ENCODE data around the gene SHC4.

The SHC4 gene

DNA sequence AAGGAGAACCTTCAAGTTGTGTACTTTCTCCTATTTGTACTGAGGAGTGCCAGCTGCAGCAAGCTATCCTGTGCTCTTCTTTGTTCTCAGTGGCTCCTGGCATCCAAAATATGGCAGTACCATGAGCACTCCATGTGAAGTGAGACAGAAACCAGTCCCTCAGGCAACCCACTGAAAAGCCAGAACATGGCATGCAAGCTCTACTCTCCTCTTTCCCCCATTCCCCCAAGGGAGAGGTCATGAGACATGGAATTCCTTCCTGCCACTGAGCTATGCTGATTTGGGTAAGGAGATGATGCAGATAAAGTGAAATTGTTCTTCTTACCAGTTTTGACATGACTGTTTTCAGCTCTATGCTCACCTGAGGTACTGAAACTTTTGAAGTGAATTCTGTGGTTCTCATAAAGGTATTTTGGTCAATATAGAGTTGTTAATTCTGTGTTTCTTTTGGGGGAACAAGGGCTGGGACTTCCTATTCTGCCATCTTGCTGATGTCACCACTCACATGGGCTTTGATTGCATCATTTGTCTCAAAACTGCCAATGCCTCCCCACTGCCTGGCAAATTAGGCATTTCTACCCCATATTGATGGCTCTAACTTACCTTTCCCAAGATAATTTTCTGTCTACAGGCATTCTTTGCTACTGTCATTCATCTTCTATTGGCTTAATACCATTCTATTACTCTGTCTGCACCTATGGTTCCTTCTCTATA lies 130.0 kb downstream of the SHC4 start:
- DNase-seq: no peak

DNA sequence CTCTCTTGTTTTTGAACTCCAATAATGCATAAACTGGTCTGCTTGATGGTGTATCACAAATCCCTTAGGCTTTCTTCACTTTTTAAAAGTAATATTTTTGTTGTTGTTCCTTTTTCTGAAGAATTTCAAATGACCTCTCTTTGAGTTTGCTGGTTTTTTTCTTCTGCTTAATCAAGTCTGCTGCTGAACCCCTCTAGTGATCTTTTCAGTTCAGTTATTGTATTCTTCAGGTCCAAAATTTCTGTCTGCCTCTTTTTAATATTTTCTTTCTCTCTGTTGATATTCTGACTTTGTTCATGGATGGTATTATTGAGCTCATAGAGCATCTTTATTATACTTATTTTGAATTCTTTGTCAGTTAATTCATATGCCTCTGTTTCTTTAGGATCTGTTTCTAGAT lies 131.1 kb downstream of the SHC4 start:
- DNase-seq: no peak

GRCh38 chr15:48828906-48829305 lies 134.8 kb downstream of the SHC4 start:
- no peak for DNase-seq

GRCh38 chr15:48828471-48828870 lies 135.2 kb downstream of the SHC4 start:
- no peak for DNase-seq

- DNase-seq: no peak
Measured at GRCh38 chr15:48825075-48825474, 138.6 kb downstream of the SHC4 start.

DNA sequence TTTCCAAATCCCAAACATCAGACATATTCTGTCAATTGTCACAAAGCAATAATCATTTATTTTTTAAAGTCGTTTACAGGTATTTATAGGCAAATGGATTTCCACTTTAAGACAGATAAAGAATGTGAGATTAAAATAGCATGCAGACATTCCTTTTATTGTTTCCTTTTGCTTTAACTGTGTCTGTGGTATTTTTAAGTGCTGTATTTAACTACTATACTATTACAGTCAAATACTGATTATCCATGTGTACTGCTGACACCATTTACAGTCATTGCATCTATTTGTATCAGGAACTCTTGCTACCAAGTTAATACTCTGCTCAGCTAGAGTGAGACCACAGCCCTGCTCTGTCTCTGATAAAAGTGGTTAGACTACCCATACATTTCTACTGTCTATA lies 140.0 kb downstream of the SHC4 start:
- DNase-seq: no peak

- DNase-seq: no peak
Measured at GRCh38 chr15:48823237-48823636, 140.5 kb downstream of the SHC4 start.

DNA sequence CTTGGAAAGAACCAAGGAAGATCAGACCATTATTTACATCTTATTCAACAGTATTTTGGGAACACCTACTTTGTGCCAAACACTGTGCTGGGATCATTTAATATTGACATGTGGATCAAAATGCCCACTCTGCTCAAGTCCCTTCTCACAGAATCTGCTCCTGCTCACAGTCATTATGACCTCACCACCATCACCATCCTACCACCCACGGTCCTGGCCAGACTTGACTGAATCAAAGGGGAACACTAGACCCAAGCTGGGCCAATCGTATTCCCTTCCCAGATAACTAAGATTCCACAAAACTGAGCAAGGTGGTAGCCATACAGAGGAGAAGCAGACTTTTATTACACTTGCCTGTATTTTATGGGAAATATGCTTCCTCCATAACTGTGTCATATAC lies 149.4 kb downstream of the SHC4 start:
- no peak for DNase-seq

DNA sequence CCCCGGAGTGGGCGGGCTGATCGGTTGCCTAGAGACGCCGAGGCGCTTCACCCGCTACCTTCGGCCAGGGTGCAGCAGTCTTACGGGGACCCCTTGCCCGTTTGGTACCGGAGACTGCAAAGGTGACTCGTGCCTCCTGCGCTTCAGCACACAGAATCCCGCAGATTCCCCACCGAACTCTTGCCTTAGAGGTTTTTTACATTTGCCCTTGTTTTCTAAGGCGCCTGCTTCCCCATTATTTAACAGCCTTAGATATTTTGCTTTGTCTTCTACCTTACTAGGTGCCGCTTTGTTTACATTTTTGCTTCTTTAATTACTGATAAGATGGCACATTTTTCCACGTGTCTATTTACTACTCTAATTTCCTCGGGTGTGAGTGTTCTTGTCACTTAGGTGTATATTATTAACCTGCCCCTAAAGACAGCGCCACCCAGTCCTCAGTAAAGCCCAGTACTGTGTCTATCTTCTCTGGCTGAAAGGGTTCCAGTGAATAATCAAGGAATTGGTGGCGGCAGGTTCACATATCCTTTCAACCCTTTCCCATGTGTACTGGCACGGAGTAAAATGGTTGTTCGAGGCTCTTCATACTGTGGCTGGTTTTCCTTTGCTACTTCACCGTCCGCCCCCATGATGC lies 152.3 kb downstream of the SHC4 start:
- no peak for DNase-seq

DNA sequence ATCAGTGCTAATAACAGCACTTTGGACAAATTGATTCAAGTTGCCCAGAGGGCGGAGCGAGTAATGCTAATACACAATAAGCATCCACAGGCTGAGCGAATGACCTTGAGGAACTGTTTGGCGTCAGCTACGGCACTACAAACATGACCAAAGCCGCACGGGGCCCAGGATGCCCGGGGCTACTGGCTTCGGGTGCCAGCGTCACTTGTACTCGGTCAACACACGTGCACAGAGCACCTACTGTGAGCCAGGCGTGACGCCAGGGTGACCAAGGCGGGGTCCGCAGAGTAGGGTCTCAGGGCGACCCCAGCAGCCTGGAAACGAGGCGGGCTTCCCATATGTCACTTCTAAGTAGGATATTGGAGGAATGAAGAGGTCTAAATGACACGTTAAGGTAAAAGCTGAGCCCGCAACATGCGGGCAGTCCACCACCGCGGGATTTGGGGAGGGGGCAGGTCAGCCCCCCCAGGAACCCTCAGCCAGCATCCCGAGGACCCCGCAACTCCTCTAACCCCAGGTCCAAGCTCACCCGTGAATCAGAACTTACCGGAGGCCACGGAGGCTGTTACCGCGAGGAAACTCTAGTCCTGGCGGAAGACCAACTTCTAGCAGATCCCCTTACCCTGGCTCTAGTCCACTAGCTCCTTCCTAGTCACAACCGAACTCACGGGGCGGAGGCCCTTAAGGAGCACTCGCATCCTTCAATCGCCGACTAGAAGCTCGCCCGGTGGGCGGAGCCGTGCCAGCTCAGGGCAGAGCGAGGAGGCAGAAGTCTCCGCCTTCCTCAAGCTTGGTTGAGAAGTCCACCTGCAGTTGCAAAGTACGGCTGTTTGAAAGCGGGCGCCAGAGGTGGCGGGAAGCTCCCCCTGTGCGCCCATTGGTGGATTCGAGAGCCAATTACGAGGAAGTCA lies 153.1 kb downstream of the SHC4 start, which contains the start of gene CEP152:
Gene CEP152, minus strand, starts transcription at position 656 of the 911 bp plus-strand sequence. CDS start 5,420 bp downstream, outside the sequence.
- DNase-seq: peak; percentile 82

GRCh38 chr15:48806151-48806550 lies 157.6 kb downstream of the SHC4 start:
- DNase-seq: no peak

GRCh38 chr15:48805591-48805990 lies 158.1 kb downstream of the SHC4 start:
- no peak for DNase-seq

- DNase-seq: no peak
Measured at GRCh38 chr15:48803877-48804276, 159.8 kb downstream of the SHC4 start.

DNA sequence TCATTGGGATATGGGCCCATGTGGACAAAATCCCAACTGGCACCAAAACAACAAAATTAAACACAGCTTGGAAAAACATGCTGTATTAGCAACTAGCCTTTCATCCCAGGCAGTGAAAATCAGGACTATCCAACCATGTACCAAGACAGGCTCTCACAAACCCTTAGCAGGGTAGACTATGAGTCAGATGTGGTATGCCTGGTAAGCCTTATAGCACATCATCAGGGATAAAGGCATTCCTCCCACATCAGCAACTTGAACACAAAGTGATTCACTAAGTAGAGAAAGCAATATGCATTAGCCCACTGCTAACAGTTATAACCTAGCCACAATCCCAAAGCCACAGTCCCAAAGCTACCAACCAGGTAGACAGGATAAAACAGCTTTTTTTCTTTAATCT lies 160.9 kb downstream of the SHC4 start:
- no peak for DNase-seq

- DNase-seq: no peak
Measured at GRCh38 chr15:48802257-48802656, 161.5 kb downstream of the SHC4 start.

GRCh38 chr15:48800811-48801455 lies 162.8 kb downstream of the SHC4 start:
- DNase-seq: no peak

- DNase-seq: no peak
Measured at GRCh38 chr15:48800245-48800644, 163.5 kb downstream of the SHC4 start.

DNA sequence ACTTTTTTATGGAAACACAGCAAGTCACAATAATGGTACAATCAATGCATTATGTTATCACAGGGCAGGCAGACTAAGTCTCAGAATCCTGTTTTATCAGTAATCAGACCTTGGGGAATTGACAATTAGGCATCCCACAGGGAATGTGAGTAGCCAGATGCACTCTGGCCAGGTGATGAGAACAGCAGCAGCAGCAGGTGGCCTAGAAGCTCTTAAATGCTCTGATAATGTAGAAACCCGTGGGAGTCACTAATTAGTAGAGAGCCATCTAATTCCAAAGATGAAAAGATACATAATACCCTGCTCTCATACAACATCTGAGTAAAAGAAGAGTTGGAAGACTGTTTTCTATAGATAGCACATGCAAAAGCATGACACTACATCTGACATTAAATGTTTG lies 165.4 kb downstream of the SHC4 start:
- DNase-seq: peak; percentile 79

- no peak for DNase-seq
Measured at GRCh38 chr15:48796930-48797329, 166.8 kb downstream of the SHC4 start.

- DNase-seq: no peak
Measured at GRCh38 chr15:48796521-48796920, 167.2 kb downstream of the SHC4 start.

DNA sequence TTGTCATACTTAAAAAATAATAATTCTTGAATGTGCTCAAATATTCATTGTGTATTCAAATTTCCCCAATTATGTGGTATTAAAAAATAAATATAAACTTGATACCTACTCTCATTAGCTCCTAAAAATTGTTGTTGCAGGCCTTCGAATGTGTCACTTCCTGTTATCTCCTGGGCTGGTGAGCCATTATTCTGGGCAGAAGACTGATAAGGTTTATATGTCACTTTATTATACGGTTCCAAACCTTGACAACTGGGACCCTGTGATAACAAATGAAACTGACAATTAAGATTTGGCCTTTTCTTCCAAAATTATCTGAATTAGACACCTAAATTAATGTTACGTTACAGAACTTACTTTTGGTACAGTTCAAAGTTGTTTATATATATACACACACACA lies 167.8 kb downstream of the SHC4 start:
- no peak for DNase-seq

DNA sequence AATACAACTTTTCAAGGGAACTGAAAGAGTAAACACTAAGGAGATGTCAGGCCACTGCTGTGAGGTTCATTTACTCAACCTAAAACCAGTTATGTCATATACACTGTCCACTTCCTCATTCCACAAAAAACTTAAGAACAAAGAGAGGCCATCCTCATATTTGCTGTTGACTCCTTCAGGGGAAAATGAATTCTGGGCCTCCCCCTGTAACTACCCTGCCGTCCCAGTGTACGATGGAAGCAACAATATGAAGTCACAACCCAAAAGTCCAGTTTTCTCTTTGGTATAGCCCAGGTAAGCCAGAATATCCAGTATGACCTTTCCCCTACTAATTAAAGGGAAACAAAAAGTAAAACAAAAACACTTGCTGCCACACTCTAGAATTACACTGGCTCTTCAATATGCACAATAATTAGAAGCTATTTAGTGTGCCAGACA lies 169.0 kb downstream of the SHC4 start:
- no peak for DNase-seq

GRCh38 chr15:48792408-48792807 lies 171.3 kb downstream of the SHC4 start:
- DNase-seq: no peak

Data from NCI-H1417 treated with DMSO at 0.1 percent for 48 hours (cell line).